ENCODE measurements around the gene PRSS48.

- TF ChIP-seq YY1 (IDR thresholded peaks at IDR 0.05; ENCODE audit: extremely low read depth, insufficient replicate concordance, low read depth, low read length) (no peak), CEBPB (IDR thresholded peaks at IDR 0.05; ENCODE audit: low read depth) (no peak), FOSL1 (IDR thresholded peaks at IDR 0.05; ENCODE audit: low read depth) (no peak), EZH2 (IDR thresholded peaks at IDR 0.05) (no peak), ZBTB33 (IDR thresholded peaks at IDR 0.05; ENCODE audit: extremely low read depth, insufficient replicate concordance, low read length) (no peak), POLR2A (IDR thresholded peaks at IDR 0.05; ENCODE audit: borderline replicate concordance, extremely low read depth, insufficient read depth, insufficient read length) (no peak), ZFX (IDR thresholded peaks at IDR 0.05) (no peak), SRF (IDR thresholded peaks at IDR 0.05; ENCODE audit: low read depth) (no peak), SIN3A (IDR thresholded peaks at IDR 0.05; ENCODE audit: low read depth) (no peak), POLR2AphosphoS5 (IDR thresholded peaks at IDR 0.05; ENCODE audit: low read depth, low read length) (no peak), SP1 (IDR thresholded peaks at IDR 0.05; ENCODE audit: low read depth) (no peak), ELF1 (IDR thresholded peaks at IDR 0.05; ENCODE audit: borderline replicate concordance, low read depth) (no peak)
- TF ChIP-seq, protein P1, sequence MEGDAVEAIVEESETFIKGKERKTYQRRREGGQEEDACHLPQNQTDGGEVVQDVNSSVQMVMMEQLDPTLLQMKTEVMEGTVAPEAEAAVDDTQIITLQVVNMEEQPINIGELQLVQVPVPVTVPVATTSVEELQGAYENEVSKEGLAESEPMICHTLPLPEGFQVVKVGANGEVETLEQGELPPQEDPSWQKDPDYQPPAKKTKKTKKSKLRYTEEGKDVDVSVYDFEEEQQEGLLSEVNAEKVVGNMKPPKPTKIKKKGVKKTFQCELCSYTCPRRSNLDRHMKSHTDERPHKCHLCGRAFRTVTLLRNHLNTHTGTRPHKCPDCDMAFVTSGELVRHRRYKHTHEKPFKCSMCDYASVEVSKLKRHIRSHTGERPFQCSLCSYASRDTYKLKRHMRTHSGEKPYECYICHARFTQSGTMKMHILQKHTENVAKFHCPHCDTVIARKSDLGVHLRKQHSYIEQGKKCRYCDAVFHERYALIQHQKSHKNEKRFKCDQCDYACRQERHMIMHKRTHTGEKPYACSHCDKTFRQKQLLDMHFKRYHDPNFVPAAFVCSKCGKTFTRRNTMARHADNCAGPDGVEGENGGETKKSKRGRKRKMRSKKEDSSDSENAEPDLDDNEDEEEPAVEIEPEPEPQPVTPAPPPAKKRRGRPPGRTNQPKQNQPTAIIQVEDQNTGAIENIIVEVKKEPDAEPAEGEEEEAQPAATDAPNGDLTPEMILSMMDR (IDR thresholded peaks at IDR 0.05 in 2 of 3, conservative IDR thresholded peaks at IDR 0.05 in 1 of 3; ENCODE audit: borderline replicate concordance in 1 of 3, insufficient read depth in 1 of 3, low read depth in 2 of 3, low read length in 2 of 3), result no peak
Observed at GRCh38 chr4:151227731-151228130, 49.2 kb upstream of the PRSS48 start.
